ENCODE measurements around the gene ENTPD1. TPM values are rescaled to one million over a fixed set of nuclear protein-coding genes. Genes with fewer than 3 reads are reported as not detected.

Gene ENTPD1
- total and polyA plus RNA-seq, 2 experiments from 2014 or later = 0.95 to 1.6 TPM

- no peak for TF ChIP-seq CTCF (IDR thresholded peaks at IDR 0.05; ENCODE audit: low read depth, low read length)
- Histone ChIP-seq H3K4me1 (ENCODE audit: low read depth) (no peaks in the 10 kb centered on the region), H3K36me3 (no peaks in the 10 kb centered on the region), H3K9me3 (ENCODE audit: low read depth) (no peaks in the 10 kb centered on the region), H3K27me3 (no peaks in the 10 kb centered on the region), H3K4me3 (no peak overlapping the region), H3K27ac (no peak overlapping the region)
- DNase-seq (ENCODE audit: low read depth in 1 of 2, low spot score in 1 of 2) = no peak
Observed at GRCh38 chr10:95783741-95784140, 27.8 kb downstream of the ENTPD1 start.

- no peak for DNase-seq (ENCODE audit: low read depth in 1 of 2, low spot score in 1 of 2)
- Histone ChIP-seq H3K36me3 (no peaks in the 10 kb centered on the region), H3K4me1 (ENCODE audit: low read depth) (no peaks in the 10 kb centered on the region), H3K27me3 (no peaks in the 10 kb centered on the region), H3K9me3 (ENCODE audit: low read depth) (no peaks in the 10 kb centered on the region), H3K4me3 (no peak overlapping the region), H3K27ac (no peak overlapping the region)
- TF ChIP-seq CTCF (IDR thresholded peaks at IDR 0.05; ENCODE audit: low read depth, low read length) = no peak
Observed at GRCh38 chr10:95784279-95784913, 28.4 kb downstream of the ENTPD1 start.

GRCh38 chr10:95785317-95785716 lies 29.4 kb downstream of the ENTPD1 start:
- Histone ChIP-seq H3K9me3 (ENCODE audit: low read depth) (no peaks in the 10 kb centered on the region), H3K27ac (no peak overlapping the region), H3K27me3 (no peaks in the 10 kb centered on the region), H3K4me3 (no peak overlapping the region), H3K4me1 (ENCODE audit: low read depth) (no peaks in the 10 kb centered on the region), H3K36me3 (no peaks in the 10 kb centered on the region)
- DNase-seq (ENCODE audit: low read depth in 1 of 2, low spot score in 1 of 2) = no peak
- TF ChIP-seq CTCF (IDR thresholded peaks at IDR 0.05; ENCODE audit: low read depth, low read length) = no peak

GRCh38 chr10:95785942-95786669 lies 30.1 kb downstream of the ENTPD1 start:
- Histone ChIP-seq H3K4me3 (no peak overlapping the region), H3K27me3 (no peaks in the 10 kb centered on the region), H3K36me3 (no peaks in the 10 kb centered on the region), H3K4me1 (ENCODE audit: low read depth) (no peaks in the 10 kb centered on the region), H3K27ac (no peak overlapping the region), H3K9me3 (ENCODE audit: low read depth) (no peaks in the 10 kb centered on the region)
- no peak for TF ChIP-seq CTCF (IDR thresholded peaks at IDR 0.05; ENCODE audit: low read depth, low read length)
- no peak for DNase-seq (ENCODE audit: low read depth in 1 of 2, low spot score in 1 of 2)

- Histone ChIP-seq H3K4me1 (ENCODE audit: low read depth) (no peaks in the 10 kb centered on the region), H3K27me3 (no peaks in the 10 kb centered on the region), H3K9me3 (ENCODE audit: low read depth) (no peaks in the 10 kb centered on the region), H3K27ac (no peak overlapping the region), H3K4me3 (no peak overlapping the region), H3K36me3 (no peaks in the 10 kb centered on the region)
- no peak for DNase-seq (ENCODE audit: low read depth in 1 of 2, low spot score in 1 of 2)
- no peak for TF ChIP-seq CTCF (IDR thresholded peaks at IDR 0.05; ENCODE audit: low read depth, low read length)
Observed at GRCh38 chr10:95787447-95787846, 31.5 kb downstream of the ENTPD1 start.

Measured in cardiac muscle cell (in vitro differentiated cells and primary cell).